KBM-7 (cell line): ENCODE results near the gene NKG7.

ENCODE experiments used
- DNase-seq: peaks from one replicate; pipeline ENCODE4 v3.0.0-alpha.2; 2015
- in situ Hi-C: fragments of 300-500 bp; cut with MboI; formaldehyde crosslinking; loops from 2 replicates; pipeline ENCODE4 v1.14.3; 2020; ENCODE audit warnings: low sequenced_read_pairs, low pct_unique_long_range_greater_than_20kb, mixed read lengths

Gene NKG7

GRCh38 chr19:51394050-51394836 is 21.8 kb upstream of the NKG7 start:
- peak; percentile 99 for DNase-seq
- in situ Hi-C loops: no loop called here

GRCh38 chr19:51392701-51393100 is 20.2 kb upstream of the NKG7 start:
- in situ Hi-C loops: no loop called here
- no peak for DNase-seq

GRCh38 chr19:51391073-51391611 is 18.7 kb upstream of the NKG7 start:
- no peak for DNase-seq
- in situ Hi-C loops: no loop called here

GRCh38 chr19:51389143-51389542 is 16.7 kb upstream of the NKG7 start:
- DNase-seq: no peak
- in situ Hi-C loops: no loop called here

- in situ Hi-C loops: no loop called here
- no peak for DNase-seq
Observed at GRCh38 chr19:51387924-51388389, 15.5 kb upstream of the NKG7 start, which contains the start of gene LIM2. Gene LIM2, minus strand, starts transcription at chr19:51387974. Its CDS starts 531 bp downstream, at chr19:51387443.

- in situ Hi-C loops: no loop called here
- no peak for DNase-seq
Observed at GRCh38 chr19:51386882-51387520, 14.5 kb upstream of the NKG7 start.

GRCh38 chr19:51382004-51382403 is 9.6 kb upstream of the NKG7 start:
- DNase-seq: no peak
- in situ Hi-C loops: no loop called here

GRCh38 chr19:51380379-51380778 is 7.9 kb upstream of the NKG7 start:
- in situ Hi-C loops: no loop called here
- DNase-seq: no peak

GRCh38 chr19:51377422-51377821 is 5.0 kb upstream of the NKG7 start:
- in situ Hi-C loops: no loop called here
- no peak for DNase-seq

- peak; percentile 37 for DNase-seq
- in situ Hi-C loops: no loop called here
Observed at GRCh38 chr19:51375504-51376221, 3.2 kb upstream of the NKG7 start.

- in situ Hi-C loops: no loop called here
- DNase-seq: no peak
Observed at GRCh38 chr19:51372021-51372648, 319 bp downstream of the NKG7 start.

GRCh38 chr19:51371186-51371690 is 1.2 kb downstream of the NKG7 start:
- in situ Hi-C loops: no loop called here
- no peak for DNase-seq

- DNase-seq: no peak
- in situ Hi-C loops: no loop called here
Observed at GRCh38 chr19:51370230-51370629, 2.2 kb downstream of the NKG7 start.

- in situ Hi-C loops: no loop called here
- DNase-seq: peak; percentile 57
Observed at GRCh38 chr19:51368366-51369282, 3.8 kb downstream of the NKG7 start, which contains the start of gene CLDND2. Gene CLDND2, minus strand, starts transcription at chr19:51369003. Its CDS starts 426 bp downstream, at chr19:51368577.

GRCh38 chr19:51367565-51368365 is 4.7 kb downstream of the NKG7 start:
- peak; percentile 99 for DNase-seq
- in situ Hi-C loops: no loop called here

GRCh38 chr19:51367255-51367564 is 5.2 kb downstream of the NKG7 start:
- in situ Hi-C loops: no loop called here
- DNase-seq: no peak
